HG02840 (cell line): ENCODE results near the gene TNFAIP8L3.

Source experiments
- ATAC-seq: cut with Tn5 transposase; IDR thresholded peaks from one replicate; pipeline ENCODE4 v1.9.1; 2021; ENCODE audit warnings: mild to moderate bottlenecking, moderate library complexity, moderate number of reproducible peaks; ENCODE audit not compliant: unreplicated experiment, low FRiP score

The TNFAIP8L3 gene

DNA sequence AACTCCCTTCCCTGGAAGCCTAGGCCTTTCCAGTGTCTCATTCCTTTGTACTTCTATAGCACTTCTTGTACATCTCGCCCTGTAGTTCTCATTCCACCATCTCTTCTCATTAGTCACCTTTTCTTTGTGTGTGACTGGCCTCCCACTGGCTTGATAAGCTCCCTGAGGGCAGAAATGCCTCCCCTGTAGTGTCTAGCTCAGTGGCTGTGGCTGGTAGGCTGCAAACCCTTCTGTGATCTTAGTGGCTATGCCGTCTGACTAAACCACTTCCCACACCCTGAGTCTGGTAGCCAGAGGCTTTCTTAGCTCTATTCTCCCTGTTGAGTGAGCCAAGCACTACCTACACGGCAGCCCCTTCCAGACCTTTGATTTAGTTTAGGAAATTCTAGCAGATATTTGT, 24.4 kb upstream of the TNFAIP8L3 start:
- no peak for ATAC-seq

DNA sequence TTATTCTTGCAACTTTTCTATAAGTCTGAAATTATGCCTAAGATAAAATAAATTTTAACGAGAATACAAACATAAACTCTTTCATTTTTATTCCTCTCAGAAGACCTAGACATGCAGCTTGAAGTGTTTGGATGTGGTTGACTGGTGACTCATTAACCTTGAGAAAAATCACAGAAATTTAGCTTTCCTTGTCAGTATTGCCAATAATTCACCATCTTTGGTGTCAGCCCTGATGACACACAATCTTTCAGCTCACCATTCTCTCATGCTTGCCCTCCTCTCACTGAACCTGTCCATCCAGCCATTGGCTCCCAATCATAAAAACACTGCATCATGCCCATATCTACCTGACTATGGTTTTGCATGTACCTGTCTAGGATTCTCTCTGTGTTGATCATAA, 22.6 kb upstream of the TNFAIP8L3 start:
- ATAC-seq, result no peak

DNA sequence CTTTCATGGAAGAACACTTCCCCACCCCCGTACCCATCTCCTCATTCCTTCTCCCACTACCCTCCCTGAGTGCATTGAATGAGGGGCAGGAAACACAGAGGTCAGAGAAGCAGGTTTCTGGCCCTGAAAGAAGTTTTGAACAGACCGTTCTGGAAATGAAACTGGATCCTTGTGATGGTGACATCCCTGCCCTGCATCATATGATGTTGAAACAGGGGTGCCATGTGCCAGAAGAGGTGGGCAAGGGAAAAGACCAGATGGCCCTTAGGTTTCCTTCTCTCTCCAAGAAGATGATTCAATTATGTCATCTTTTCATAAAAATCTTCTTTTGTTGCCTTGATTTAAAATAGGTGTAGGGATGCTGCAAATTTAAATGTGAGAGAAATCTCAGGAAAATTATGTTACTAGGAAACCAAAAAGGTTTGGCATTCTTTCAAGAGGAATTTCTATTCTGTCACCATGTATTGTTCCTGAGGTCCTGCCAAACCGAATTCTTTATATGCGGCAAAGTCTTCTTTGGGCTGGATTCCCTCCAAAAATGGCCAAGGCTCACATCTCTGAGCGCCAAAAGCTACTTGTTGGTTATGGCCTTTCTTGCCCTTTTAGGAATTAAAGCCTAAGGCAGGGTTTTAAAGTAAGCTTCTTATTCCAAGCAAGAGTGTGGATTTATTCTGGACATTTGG, 19.9 kb upstream of the TNFAIP8L3 start:
- no peak for ATAC-seq

DNA sequence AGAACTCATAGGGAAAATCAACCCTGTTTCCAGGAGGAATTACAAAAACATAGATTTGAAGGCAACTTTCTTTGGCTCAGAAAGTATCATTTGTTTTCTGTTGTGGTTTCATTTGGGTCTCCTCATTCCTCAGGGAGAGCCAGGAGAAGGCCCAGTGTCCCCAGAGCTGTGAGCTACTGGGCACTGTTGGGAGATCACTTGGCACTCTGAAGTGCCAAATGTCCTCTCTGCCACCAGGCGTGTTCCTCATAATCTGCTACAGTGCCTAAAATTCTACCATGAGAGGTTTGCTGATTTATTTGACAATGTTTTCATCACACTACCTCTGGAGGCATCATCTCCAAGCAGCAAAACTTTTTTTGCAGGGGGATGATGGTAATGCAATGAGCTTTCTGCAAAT, 17.4 kb upstream of the TNFAIP8L3 start:
- ATAC-seq, result no peak

DNA sequence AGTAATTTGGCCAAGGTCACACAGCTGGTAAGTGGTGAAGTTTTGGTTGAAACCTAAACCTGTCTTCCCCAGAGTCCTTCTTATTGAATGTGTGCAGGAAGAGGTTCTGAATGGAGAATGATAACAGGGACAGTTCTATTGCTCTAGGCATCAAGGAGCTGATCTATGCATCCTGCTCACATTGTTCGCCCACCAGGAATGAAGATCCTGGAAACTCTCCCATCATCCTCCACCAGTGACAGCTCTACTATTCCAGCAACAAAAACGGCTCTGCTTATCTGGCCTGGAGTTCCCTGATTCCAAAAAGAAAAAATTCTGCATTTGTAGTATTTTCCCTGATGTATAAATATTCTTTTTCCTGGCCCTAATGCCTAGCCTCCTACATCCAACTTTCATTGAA, 16.4 kb upstream of the TNFAIP8L3 start:
- ATAC-seq, result no peak

DNA sequence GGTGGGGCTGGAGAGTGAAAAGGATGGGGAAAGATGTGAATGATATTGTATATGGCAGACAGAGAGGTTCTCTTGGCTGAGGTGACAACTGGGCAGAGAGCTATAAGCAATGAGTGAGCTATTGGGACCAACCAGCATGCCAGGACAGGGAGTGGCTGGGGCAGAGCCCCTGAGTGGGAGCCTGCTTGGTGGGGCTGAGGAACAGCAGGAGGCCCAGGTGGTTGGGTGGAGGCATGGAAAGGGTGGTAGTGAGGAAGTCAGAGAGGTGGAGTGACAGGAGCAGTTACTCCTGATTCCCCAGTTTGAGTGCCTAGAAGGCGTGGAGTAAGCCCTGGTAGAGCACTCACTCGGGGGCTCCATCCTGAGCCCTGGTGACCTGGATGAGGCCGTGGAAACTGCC, 15.5 kb upstream of the TNFAIP8L3 start:
- no peak for ATAC-seq

DNA sequence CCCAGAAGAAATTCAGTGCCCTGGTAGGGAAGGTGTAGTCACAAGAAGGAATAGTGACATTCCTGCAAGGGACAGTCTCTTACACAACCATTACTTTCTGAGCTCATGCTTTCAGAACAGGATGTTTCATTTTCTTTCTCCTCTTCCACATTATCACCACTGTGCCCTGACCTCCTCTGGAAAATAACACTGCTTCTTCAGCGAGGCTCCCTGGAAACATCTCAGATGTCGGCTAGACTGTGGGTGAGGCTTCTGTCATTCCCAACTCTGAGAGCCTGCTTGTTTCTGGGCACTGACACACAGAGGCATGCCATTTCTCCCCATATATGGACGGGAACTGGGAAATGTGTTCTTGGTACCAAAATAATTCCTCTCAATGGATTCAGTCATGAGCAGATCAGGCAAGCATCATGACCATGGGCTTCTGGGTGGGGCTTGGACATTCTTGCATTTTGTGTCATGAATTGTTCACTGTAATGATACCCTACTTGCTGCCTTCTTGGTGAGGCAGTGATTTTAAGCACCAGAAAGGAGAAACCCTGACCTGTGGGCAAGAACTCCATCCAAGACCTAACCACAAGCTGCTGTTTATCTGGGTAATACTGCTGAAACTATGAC, 14.3 kb upstream of the TNFAIP8L3 start:
- ATAC-seq, result no peak

DNA sequence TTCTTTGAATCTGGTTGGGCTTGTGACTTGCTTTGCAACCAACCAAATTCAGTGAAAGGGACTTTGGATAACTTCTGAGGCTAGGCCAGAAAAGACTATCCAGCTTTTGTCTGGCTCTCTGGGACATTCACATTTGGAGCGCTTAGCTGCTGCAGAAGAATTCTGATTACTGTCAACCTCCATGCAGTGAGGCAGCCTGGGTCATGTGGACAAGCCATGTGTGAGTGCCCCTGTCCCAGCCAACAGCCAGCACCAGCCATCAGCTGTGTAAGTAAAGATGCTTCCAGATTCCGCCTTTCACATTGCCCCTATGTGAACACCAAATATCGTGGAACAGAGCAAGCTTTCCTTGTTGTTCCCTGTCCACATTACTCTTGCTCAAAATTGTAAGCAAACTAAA, 12.9 kb upstream of the TNFAIP8L3 start:
- ATAC-seq, result no peak

DNA sequence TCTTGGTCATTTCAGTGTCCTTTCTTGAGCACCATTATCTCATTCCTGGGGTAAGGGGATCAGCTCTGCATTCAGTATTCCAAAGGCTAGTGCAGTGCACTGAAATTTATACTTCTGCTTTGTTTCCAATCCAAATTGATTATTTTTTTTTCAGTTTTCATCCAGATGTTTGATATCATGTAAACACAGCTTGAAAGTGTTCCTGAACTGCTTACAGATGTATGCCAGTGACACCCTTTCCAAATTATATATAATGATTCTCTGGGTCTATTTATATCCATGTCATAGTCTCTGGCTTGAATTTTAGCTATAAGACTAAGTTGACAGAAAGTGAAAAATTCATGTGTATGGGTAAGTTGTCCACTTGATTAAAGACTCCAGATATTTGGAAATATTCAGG, 11.8 kb upstream of the TNFAIP8L3 start:
- ATAC-seq, result no peak

DNA sequence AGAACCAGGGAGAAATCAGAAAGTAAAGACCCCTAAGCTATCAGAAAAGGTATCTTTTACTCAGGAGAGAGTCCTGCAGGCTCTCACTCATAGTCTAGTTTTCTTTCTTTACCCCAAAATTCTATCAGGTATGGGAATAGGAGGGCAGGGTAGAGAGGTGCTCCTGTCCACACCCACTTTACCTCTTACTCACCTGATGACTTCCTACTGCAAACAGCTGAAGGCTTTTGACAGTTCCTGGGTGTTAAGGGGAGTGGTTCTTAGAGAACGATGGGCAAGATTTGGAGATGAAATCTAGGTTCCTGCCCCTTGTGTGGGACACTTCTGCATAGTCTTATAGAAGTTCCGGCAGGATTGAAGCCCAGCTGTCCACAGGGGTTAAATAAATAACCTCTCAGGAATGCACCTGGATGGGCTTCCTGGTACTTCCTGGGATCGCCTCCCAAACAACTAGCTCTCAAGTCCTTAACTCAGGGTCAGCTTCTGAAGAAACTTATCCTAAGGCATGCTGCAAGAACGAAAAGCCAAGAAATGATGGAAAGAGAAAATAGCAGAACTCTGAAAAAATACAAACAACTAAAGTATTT, 10.8 kb upstream of the TNFAIP8L3 start:
- no peak for ATAC-seq

DNA sequence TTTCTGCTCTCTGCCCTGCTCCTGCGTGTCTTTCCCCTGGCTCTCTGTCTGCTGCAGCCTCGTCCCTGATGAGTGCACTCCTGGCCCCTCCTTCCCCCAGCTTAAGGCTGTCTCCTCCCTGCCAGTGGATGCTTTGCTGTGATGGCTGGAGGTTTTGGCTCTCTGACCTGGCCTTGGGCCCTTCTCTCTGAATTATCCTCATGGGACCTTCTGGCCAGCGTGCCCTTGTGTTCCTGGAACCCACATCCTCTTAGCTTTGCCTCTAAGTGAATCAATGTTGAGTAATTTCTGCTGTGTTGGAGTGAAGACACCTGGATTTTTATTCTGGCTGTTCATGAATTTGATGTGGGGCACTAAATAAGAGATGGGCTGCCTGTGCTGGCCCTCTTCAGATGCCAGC, 9.8 kb upstream of the TNFAIP8L3 start:
- no peak for ATAC-seq

DNA sequence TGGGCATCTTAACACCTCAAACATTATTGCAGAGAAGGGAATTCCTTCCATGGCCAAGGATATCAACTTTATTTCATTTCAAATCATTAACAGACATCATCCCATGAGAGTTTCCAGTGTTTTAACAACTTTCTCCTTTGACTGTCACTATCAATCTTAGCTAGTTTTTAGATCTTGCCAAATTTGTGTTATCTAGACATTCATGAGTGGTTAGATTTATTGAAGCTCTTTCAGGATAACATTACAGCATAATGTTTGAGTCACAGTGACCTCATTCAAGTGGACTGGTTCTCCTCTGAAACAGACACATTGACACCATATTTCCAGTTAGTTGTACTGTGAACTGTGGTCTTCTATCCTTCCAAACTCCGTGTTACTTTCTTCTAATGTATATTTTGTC, 8.6 kb upstream of the TNFAIP8L3 start:
- no peak for ATAC-seq

DNA sequence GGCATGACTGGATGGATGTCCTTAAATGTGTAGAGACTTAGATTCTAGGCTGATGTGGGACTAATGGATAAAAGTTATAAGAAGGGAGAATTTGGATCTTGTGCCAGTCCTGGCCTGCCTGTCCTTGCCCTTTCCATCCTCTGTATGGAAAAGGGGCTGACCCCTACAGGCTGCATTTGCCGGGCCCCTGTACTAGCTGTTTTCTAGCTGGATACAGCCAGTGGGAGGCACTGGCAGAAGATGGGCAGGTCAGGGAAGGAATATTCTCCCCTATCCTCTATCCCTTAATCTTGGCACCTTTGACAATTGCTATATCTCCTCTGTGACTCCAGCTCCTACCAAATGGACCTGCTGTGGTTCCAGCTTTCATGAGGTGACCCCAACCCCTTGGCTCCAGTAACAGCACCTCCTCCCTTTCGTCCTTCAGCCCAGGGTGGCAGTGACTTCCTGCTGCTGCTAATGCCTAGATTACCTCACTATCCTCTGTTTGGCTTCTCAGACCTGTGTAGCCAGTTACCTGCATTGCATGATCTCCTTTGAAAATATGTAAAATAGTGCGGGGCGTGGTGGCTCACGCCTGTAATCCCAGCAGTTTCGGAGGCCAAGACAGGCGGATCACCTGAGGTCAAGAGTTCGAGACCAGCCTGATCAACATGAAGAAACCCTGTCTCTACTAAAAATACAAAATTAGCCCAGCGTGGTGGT, 6.2 kb upstream of the TNFAIP8L3 start:
- ATAC-seq, result no peak

DNA sequence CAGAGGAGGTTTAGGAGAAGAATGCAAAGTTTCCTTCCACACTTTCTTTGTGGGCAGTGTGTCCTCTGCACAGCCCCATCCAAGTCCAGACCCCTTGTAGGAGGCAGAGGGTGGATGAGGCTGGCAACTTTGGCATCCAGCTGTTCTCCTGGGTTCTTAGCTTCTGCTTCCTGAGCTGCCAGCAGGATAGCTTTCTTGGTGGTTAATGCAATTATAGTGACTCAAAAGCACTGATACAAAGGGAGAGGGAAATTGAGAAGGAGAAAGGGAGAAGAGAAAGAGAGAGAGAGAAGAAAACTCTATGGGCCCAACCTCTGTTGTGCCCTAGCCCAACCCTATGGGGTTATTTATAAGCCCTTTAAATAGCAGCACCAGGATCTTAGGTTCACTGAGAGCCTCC, 4.5 kb upstream of the TNFAIP8L3 start:
- no peak for ATAC-seq

DNA sequence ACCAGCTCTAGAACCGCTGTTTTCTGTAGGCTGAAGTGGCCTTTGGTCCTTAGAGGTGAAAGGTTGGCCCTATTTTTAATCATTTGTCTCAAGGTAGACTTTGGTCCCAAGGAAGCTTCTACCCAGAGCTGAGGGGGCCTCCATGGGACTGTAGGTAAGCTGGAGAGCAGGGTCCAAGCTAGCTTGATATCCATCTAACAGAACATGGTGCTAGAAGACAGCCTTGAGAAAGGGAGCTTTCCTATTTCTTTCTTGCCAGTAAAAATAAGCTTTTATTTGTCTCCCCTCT, 3.6 kb upstream of the TNFAIP8L3 start:
- no peak for ATAC-seq

DNA sequence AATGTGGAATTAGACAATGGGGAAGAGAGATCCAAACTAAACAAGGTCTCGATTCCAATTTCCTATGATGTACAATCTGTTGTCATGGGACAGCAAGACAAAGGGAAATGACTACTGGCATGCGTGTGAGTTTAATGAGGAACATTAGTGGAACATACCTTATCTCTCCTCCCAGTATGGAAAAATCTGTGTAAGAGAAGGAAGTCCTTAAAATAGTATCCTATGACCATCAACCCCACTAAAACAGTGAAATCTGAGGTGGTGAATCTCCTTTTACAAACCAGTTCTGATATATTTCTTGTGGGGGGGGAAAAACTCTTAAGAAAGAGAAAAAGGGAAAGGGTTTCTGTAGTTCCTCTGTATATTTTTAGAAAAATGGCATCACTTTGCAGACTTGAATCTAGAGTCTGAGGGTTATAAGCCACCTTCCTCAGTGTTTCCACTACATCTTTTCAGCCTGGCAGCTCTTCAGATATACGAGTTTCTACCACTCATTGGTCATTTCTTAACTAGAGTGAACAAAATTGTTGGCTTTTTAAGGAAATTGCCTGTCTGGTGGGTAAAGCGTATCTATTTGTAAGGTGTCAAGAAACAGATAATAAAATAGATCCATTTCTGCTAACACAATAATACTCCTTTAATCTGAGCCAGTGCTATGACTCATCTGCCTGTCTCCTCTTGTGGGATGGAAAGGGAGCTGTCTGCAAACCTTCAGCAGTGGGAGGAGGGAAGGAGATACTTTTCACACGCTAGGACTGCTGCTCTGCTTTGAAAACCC, 3.0 kb upstream of the TNFAIP8L3 start:
- no peak for ATAC-seq

DNA sequence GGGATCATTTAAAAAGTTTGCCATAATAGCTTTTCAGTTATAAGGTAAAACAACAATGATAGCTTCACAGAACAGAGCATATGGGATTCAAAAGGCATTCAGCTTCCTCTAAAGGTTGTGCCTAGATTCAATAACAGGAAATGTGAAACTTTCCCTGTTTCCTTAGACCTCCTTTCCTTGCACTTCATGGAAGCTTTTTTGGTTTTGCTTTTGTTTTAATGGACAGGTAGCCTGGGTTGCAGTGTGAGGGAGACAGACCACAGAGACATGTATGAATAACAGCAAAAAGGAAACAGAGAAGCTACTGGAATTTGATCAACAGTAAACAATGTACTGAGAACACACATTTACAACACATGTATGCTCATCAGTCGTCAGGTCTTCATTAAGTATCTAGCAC, 2.3 kb upstream of the TNFAIP8L3 start:
- no peak for ATAC-seq

DNA sequence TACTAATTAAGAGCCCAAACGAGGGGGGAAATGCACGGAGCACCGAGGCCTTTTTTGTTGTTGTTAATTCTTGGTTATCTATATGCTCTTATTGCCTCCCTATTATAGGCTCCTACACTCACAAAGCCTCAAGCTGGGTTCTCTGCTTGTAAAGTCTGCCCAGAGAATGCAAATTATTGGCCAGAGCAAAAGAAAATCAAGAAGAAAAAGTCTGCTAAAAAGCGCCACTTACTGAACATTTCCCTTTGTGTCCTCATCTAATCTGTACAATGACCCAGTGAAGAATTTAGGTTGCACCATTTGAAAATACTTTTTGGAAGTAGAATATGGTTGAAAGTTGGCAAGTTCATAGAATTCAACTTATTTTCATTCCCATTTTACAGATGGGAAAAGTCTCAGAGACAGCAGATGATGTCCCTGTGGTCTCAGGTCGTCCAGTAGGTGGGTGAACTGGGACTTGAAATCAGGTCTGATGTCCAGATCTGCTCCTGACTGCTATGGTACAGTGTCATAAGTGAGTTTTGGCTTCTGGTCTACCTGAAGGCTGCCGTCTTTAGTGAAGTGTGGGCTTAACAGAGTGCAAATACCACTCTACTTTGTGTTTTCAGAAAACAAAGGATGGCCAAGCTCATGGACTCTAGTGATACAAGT, 1.1 kb upstream of the TNFAIP8L3 start:
- no peak for ATAC-seq

DNA sequence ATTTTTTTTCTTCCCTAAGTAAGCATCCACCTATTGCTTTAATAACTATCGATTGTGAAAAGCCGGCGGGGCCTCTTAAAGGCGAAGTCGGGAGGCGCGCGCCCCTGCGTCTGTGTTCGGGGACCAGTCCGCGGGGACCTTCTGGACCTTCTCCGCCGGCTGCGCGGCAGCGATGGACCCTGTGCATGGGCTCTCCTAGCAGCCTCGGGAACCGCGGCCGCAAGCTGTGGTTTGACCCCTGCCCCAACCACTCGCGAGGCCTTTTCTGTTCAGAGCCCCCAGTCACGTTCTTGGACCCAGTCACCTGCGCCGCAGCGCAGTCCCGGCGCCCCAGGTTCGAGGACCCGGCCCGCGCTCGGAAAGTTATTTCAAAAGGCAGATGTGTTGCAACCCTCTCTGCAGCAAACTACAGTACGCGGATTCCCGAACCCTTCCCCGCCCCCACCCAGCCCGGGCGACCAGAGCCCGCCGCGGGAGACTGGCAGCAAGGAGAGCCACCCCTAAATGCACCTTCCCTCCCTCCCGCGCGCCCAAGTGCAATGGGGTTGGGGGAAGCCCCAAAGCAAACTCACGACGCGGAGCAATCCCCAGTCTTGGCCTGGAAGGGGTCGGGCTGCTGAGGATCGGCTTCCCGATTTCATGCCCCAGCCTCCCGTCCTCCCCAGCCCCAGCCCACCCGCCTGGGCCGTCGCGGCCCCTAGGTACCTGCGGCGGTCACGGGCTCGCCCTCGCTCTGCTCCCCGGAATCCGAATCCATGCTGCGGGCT, 684 bp downstream of the TNFAIP8L3 start:
- ATAC-seq, result no peak

DNA sequence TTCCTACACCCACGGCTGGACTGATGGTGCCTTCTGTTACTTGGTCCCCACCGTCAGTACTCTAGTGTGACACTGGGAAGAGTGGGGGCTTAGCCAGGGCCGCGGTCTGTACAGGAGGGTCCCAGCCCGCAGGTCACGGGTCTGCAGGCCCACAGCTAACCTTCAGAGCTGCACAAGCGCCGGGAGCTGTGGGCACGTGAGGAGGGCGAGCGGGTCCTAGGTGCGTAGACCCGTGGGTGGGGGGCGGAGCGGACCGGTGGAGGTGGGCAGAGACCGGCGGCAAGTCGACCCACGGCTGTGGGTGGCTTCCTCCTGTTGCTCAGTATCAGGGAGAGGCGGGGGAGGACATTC, 1.2 kb downstream of the TNFAIP8L3 start:
- no peak for ATAC-seq
